Loucy (cell line): ENCODE data around the gene SLC26A8.

Source experiments
- CTCF ChIP-seq: fragments of 200-600 bp; sonication (generic); conservative IDR thresholded peaks from 2 replicates; pipeline ENCODE4 v1.5.1; 2014; ENCODE audit warnings: mild to moderate bottlenecking, antibody characterized with exemption, low read length
- EZH2phosphoT487 ChIP-seq: fragments of 200-600 bp; IDR thresholded peaks from 2 replicates; pipeline ENCODE4 v1.6.1; 2018; ENCODE audit warnings: antibody characterized with exemption, mild to moderate bottlenecking, moderate library complexity, borderline replicate concordance

- TF ChIP-seq CTCF (no peak), EZH2phosphoT487 (no peak)
These were observed 26.7 kb upstream of the SLC26A8 start for GRCh38 chr6:36050947-36051710.
